CD4-positive, alpha-beta T cell treated with Interleukin-2 at 100 ng/mL for 4 hours (primary cell): ENCODE results near the gene MYG1.

Source experiments
- DNase-seq: peaks from one replicate; pipeline ENCODE4 v3.0.0-alpha.2; 2020; ENCODE audit warnings: low spot score

MYG1 gene

GRCh38 chr12:53299454-53300180 lies at the start of gene MYG1:
MYG1 (plus strand) TSS chr12:53299695; CDS start chr12:53299738, 43 bp downstream.
- peak; percentile 86 for DNase-seq

GRCh38 chr12:53251477-53252348 lies 47.8 kb upstream of the MYG1 start:
- peak; percentile 74 for DNase-seq

- DNase-seq: no peak
These were observed 47.1 kb upstream of the MYG1 start for GRCh38 chr12:53252349-53252916.

GRCh38 chr12:53253298-53253697 lies 46.2 kb upstream of the MYG1 start:
- DNase-seq: no peak

GRCh38 chr12:53254816-53255545 lies 44.5 kb upstream of the MYG1 start:
- no peak for DNase-seq

- no peak for DNase-seq
These were observed 43.5 kb upstream of the MYG1 start for GRCh38 chr12:53255996-53256395.

GRCh38 chr12:53258541-53259539 lies 40.7 kb upstream of the MYG1 start:
- no peak for DNase-seq

GRCh38 chr12:53259891-53260290 lies 39.6 kb upstream of the MYG1 start:
- no peak for DNase-seq

- DNase-seq: no peak
These were observed 33.7 kb upstream of the MYG1 start for GRCh38 chr12:53265783-53266182.

- no peak for DNase-seq
These were observed 32.0 kb upstream of the MYG1 start for GRCh38 chr12:53267306-53267998.

GRCh38 chr12:53267999-53268629 lies 31.4 kb upstream of the MYG1 start, which contains the start of gene ESPL1:
ESPL1 (plus strand) TSS chr12:53268299; CDS start chr12:53268767, 468 bp downstream.
- peak; percentile 85 for DNase-seq

GRCh38 chr12:53268630-53269562 lies 30.6 kb upstream of the MYG1 start:
- DNase-seq: no peak

GRCh38 chr12:53274445-53274844 lies 25.1 kb upstream of the MYG1 start:
- DNase-seq: no peak

- DNase-seq: no peak
These were observed 23.0 kb upstream of the MYG1 start for GRCh38 chr12:53276511-53276910.

- DNase-seq: no peak
These were observed 21.5 kb upstream of the MYG1 start for GRCh38 chr12:53277981-53278380.

- no peak for DNase-seq
These were observed 20.1 kb upstream of the MYG1 start for GRCh38 chr12:53279283-53279869.

- DNase-seq: no peak
These were observed 19.5 kb upstream of the MYG1 start for GRCh38 chr12:53279888-53280498.

- no peak for DNase-seq
These were observed 13.0 kb upstream of the MYG1 start for GRCh38 chr12:53286448-53286847.
